A673 (cell line): Measurements from ENCODE around the gene ZBTB20. TPM values are rescaled to one million over a fixed set of nuclear protein-coding genes. Genes with fewer than 3 reads are reported as not detected.
A peak's percentile ranks its signal among the peaks of the same experiment; 100 is the strongest.

ENCODE experiments used
- BruUV-seq: library from RNA; stranded (reverse); fragments of 400-500 nt; replicated peaks from 2 replicates; lab custom pipeline; 2021; lab: Mats Ljungman, UMichigan
- CTCF ChIA-PET: fragments of 300-600 bp; sonication (Branson Sonifier 250); formaldehyde crosslinking; loops from one replicate; lab custom pipeline; 2022; ENCODE audit warnings: antibody characterized with exemption; lab: Charles Lee
- POLR2A ChIA-PET: fragments of 300-600 bp; sonication (Branson Sonifier 250); formaldehyde crosslinking; loops from one replicate; lab custom pipeline; 2022; ENCODE audit warnings: antibody characterized with exemption; ENCODE audit not compliant: low non-redundant PET; lab: Charles Lee
- DNase-seq: peaks from one replicate; pipeline ENCODE4 v3.0.0-alpha.2; 2015; ENCODE audit warnings: low spot score
- H3K27ac ChIP-seq: fragments of 200-600 bp; sonication (generic); 2 replicates; pipeline ENCODE4 v1.5.1; 2016; ENCODE audit warnings: mixed run types, low read depth, mild to moderate bottlenecking, mixed read lengths, antibody characterized with exemption, low read length; ENCODE audit not compliant: poor library complexity, severe bottlenecking
- H3K27me3 ChIP-seq: fragments of 200-600 bp; sonication (generic); replicated peaks from 2 replicates; pipeline ENCODE4 v1.6.1; 2017; ENCODE audit warnings: mixed run types, low read depth, mild to moderate bottlenecking, mixed read lengths, antibody characterized with exemption, low read length; ENCODE audit not compliant: insufficient read depth, poor library complexity
- H3K36me3 ChIP-seq: fragments of 200-600 bp; sonication (generic); 2 replicates; pipeline ENCODE4 v1.6.1; 2016; ENCODE audit warnings: mixed run types, mild to moderate bottlenecking, mixed read lengths, antibody characterized with exemption, low read length; ENCODE audit not compliant: insufficient read depth, poor library complexity, severe bottlenecking
- H3K4me1 ChIP-seq: fragments of 200-600 bp; sonication (generic); 2 replicates; pipeline ENCODE4 v1.6.1; 2017; ENCODE audit warnings: mixed run types, mild to moderate bottlenecking, mixed read lengths, antibody characterized with exemption, low read length; ENCODE audit not compliant: insufficient read depth, poor library complexity, severe bottlenecking
- H3K4me3 ChIP-seq: fragments of 200-600 bp; sonication (generic); 2 replicates; pipeline ENCODE4 v1.5.1; 2016; ENCODE audit warnings: low read depth, mixed run types, mild to moderate bottlenecking, mixed read lengths, low read length; ENCODE audit not compliant: poor library complexity, severe bottlenecking
- H3K9me3 ChIP-seq: fragments of 200-600 bp; sonication (generic); 2 replicates; pipeline ENCODE4 v1.6.1; 2016; ENCODE audit warnings: mixed run types, low read depth, mild to moderate bottlenecking, mixed read lengths, antibody characterized with exemption, low read length; ENCODE audit not compliant: poor library complexity, severe bottlenecking
- EZH2 ChIP-seq: fragments of 200-600 bp; sonication (generic); IDR thresholded peaks from 2 replicates; pipeline ENCODE4 v1.6.1; 2017; ENCODE audit warnings: borderline replicate concordance, low read depth, mild to moderate bottlenecking, mixed read lengths, antibody characterized with exemption, low read length; ENCODE audit not compliant: poor library complexity, severe bottlenecking
- intact Hi-C: fragments of 100-400 bp; cut with micrococcal nuclease; formaldehyde crosslinking; loops from one replicate; pipeline ENCODE4 v1.10.0; 2022; ENCODE audit not compliant: unreplicated experiment
- total RNA-seq: library from RNA; stranded (reverse); gene quantifications from 2 replicates; pipeline ENCODE4 v1.2.3, GENCODE V29; 2021
- TF ChIP-seq, protein P1 (sequence below): fragments of 300-800, 200-600 bp; sonication (generic); conservative IDR thresholded peaks from 2 replicates; pipeline ENCODE4 v1.5.1; 2017; ENCODE audit warnings: low read depth, mild to moderate bottlenecking, antibody characterized with exemption, low read length, moderate library complexity, mixed read lengths

The ZBTB20 gene
- total RNA-seq, 1 experiment from 2014 or later: 13.5 TPM

DNA sequence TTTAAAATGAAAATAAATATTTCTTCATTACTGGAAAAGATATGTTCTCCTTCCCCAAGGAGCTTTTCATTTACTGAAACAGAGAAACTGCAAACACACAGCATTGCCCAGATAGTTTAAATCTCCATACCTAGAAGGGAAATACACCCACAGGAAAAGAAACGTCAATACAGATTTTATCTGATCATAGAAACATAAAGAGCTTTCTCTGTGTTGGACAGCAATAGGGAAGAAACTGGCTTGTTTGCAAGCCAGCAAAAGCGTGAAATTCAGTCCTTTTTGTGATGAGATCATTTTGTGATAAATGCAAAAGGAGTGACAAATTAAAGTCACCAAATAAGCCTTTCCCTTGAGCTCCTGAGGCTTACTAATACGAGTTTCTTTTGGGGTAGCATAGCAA lies 455.2 kb downstream of the ZBTB20 start:
- Histone ChIP-seq H3K27me3 (no peaks in the 10 kb centered on the region), H3K4me3 (no peak overlapping the region), H3K4me1 (no peaks in the 10 kb centered on the region), H3K36me3 (no peaks in the 10 kb centered on the region), H3K9me3 (no peaks in the 10 kb centered on the region), H3K27ac (no peak overlapping the region)
- intact Hi-C loops: no loop called here
- TF ChIP-seq EZH2: no peak
- TF ChIP-seq, protein P1, sequence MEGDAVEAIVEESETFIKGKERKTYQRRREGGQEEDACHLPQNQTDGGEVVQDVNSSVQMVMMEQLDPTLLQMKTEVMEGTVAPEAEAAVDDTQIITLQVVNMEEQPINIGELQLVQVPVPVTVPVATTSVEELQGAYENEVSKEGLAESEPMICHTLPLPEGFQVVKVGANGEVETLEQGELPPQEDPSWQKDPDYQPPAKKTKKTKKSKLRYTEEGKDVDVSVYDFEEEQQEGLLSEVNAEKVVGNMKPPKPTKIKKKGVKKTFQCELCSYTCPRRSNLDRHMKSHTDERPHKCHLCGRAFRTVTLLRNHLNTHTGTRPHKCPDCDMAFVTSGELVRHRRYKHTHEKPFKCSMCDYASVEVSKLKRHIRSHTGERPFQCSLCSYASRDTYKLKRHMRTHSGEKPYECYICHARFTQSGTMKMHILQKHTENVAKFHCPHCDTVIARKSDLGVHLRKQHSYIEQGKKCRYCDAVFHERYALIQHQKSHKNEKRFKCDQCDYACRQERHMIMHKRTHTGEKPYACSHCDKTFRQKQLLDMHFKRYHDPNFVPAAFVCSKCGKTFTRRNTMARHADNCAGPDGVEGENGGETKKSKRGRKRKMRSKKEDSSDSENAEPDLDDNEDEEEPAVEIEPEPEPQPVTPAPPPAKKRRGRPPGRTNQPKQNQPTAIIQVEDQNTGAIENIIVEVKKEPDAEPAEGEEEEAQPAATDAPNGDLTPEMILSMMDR: no peak
- ChIA-PET POLR2A (no interaction called here), CTCF (no interaction called here)
- no TSS peak for BruUV-seq
- DNase-seq: peak; percentile 23

DNA sequence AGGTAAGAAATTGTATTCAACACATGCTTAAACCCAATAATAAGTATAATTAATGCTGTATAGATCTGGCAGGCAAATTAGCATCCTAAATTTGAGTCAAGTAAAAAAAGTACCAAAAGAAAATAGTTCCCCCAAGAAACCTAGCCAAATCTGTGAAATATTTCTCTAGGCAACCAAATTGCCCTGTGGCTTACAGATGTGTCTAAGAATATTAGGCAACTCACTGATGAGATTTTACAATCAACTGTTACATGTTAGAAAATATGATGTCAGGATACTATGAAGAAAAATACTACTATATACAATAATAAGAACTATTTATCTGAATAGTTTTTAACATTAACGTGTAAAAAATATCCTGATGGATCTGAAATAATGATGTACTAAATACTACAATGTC lies 456.2 kb downstream of the ZBTB20 start:
- no TSS peak for BruUV-seq
- TF ChIP-seq EZH2: no peak
- TF ChIP-seq, protein P1: no peak
- intact Hi-C loops: no loop called here
- H3K9me3 ChIP-seq: no peaks in the 10 kb centered on the region
- ChIA-PET POLR2A (no interaction called here), CTCF (no interaction called here)
- no peak for DNase-seq
- H3K4me3 ChIP-seq: no peak overlapping the region
- no peak overlapping the region for H3K27ac ChIP-seq
- H3K27me3 ChIP-seq: no peaks in the 10 kb centered on the region
- no peaks in the 10 kb centered on the region for H3K4me1 ChIP-seq
- H3K36me3 ChIP-seq: no peaks in the 10 kb centered on the region

DNA sequence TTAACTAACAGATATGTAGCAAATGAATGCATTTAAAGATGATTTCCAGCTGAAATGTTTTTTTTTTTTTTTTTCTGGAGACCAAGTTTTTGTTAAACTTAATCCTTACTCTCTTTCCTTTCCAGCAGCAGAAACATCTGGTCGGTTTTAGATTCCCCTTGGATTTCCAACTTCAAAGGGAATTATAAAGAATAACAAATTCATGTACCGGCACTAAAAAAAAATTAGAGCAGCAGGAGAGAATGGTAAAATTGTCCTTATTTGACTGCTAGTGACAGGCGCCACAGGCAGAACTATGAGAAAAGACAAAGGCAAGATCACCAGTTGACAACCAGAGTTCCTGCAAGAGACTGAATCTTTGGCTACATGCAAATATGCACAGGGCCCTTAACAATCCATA lies 459.9 kb downstream of the ZBTB20 start:
- no peak overlapping the region for H3K27ac ChIP-seq
- no TSS peak for BruUV-seq
- DNase-seq: no peak

More for the DNA sequence above, 459.9 kb downstream of the ZBTB20 start:
- intact Hi-C loops: no loop called here
- Histone ChIP-seq H3K4me1 (no peaks in the 10 kb centered on the region), H3K4me3 (no peak overlapping the region), H3K27me3 (no peaks in the 10 kb centered on the region), H3K9me3 (no peaks in the 10 kb centered on the region), H3K36me3 (no peaks in the 10 kb centered on the region)
- TF ChIP-seq, protein P1: no peak
- TF ChIP-seq EZH2: no peak
- CTCF ChIA-PET: no interaction called here
- POLR2A ChIA-PET: no interaction called here
